ENCODE results near the gene EHD2.

GRCh38 chr19:47704024-47704423 is 9.2 kb upstream of the EHD2 start:
- TF ChIP-seq POLR2A (IDR thresholded peaks at IDR 0.05), result no peak
- TF ChIP-seq CTCF (IDR thresholded peaks at IDR 0.05), result no peak
